Liver (tissue), 9 donors: Measurements from ENCODE around the gene SPATA13. TPM values are rescaled to one million over a fixed set of nuclear protein-coding genes. Genes with fewer than 3 reads are reported as not detected.

Source experiments
- DNase-seq: peaks from one replicate; pipeline ENCODE4 v3.0.0-alpha.2; 2017; ENCODE audit warnings: low spot score
- H3K27ac ChIP-seq, 2 donors: one replicate each; pipeline ENCODE4 v1.7.0; 2013; ENCODE audit warnings: inconsistent platforms in 2 of 2, low read length in 2 of 2, control low read depth in 1 of 2, low read depth in 1 of 2, mild to moderate bottlenecking in 1 of 2
- H3K27me3 ChIP-seq, 4 donors: one replicate each; pipeline versions ENCODE4 v1.6.1 to v1.7.0; 2013; ENCODE audit warnings: low read length in 3 of 4, inconsistent platforms in 1 of 4, mild to moderate bottlenecking in 1 of 4, moderate library complexity in 1 of 4; ENCODE audit not compliant: control insufficient read depth in 4 of 4, insufficient read depth in 4 of 4
- H3K36me3 ChIP-seq, 4 donors: one replicate each; pipeline versions ENCODE4 v1.6.1 to v1.7.0; 2013; ENCODE audit warnings: low read length in 3 of 4, mild to moderate bottlenecking in 3 of 4, low read depth in 1 of 4, moderate library complexity in 1 of 4; ENCODE audit not compliant: control insufficient read depth in 4 of 4, insufficient read depth in 3 of 4
- H3K4me1 ChIP-seq, 4 donors: one replicate each; pipeline versions ENCODE4 v1.6.1 to v1.7.0; 2013; ENCODE audit warnings: low read length in 3 of 4, mild to moderate bottlenecking in 3 of 4, moderate library complexity in 1 of 4; ENCODE audit not compliant: control insufficient read depth in 4 of 4, insufficient read depth in 4 of 4
- H3K4me3 ChIP-seq, 3 donors: one replicate each; pipeline versions ENCODE4 v1.6.1 to v1.7.0; 2013; ENCODE audit warnings: low read length in 3 of 3, control low read depth in 1 of 3, low read depth in 1 of 3, mild to moderate bottlenecking in 1 of 3
- H3K9ac ChIP-seq, 2 donors: one replicate each; pipeline ENCODE4 v1.7.0; 2013; ENCODE audit warnings: low read length in 2 of 2, mild to moderate bottlenecking in 2 of 2, moderate library complexity in 2 of 2, control low read depth in 1 of 2, low read depth in 1 of 2
- H3K9me3 ChIP-seq, 4 donors: one replicate each; pipeline versions ENCODE4 v1.6.1 to v1.7.0; 2013; ENCODE audit warnings: low read length in 3 of 4; ENCODE audit not compliant: control insufficient read depth in 4 of 4
- ATF3 ChIP-seq: IDR thresholded peaks from 2 replicates; pipeline ENCODE4 v1.6.1; 2016; ENCODE audit warnings: antibody characterized with exemption
- CTCF ChIP-seq: fragments of 150-350 bp; IDR thresholded peaks from 2 replicates; pipeline ENCODE4 v1.5.1; 2017; ENCODE audit warnings: improper control_type of control experiment, low read depth, low read length; ENCODE audit not compliant: missing input control
- EGR1 ChIP-seq, 2 donors: IDR thresholded peaks; 2 replicates each; pipeline ENCODE4 v1.6.1; 2016 to 2018; ENCODE audit warnings: antibody characterized with exemption in 2 of 2, low read depth in 2 of 2
- FOXA1 ChIP-seq: IDR thresholded peaks from 2 replicates; pipeline ENCODE4 v1.6.1; 2016; ENCODE audit warnings: antibody characterized with exemption
- FOXA2 ChIP-seq: IDR thresholded peaks from 2 replicates; pipeline ENCODE4 v1.6.1; 2016; ENCODE audit warnings: antibody characterized with exemption
- GABPA ChIP-seq, 2 donors: IDR thresholded peaks in 1 of 2; conservative IDR thresholded peaks in 1 of 2; 2 replicates each; pipeline ENCODE4 v1.6.1; 2016; ENCODE audit warnings: antibody characterized with exemption in 2 of 2, mild to moderate bottlenecking in 1 of 2, moderate library complexity in 1 of 2
- HNF4A ChIP-seq, 2 donors: conservative IDR thresholded peaks; 2 replicates each; pipeline ENCODE4 v1.6.1; 2016; ENCODE audit warnings: antibody characterized with exemption in 2 of 2, mild to moderate bottlenecking in 2 of 2
- HNF4G ChIP-seq: IDR thresholded peaks from 2 replicates; pipeline ENCODE4 v1.6.1; 2016; ENCODE audit warnings: antibody characterized with exemption
- JUND ChIP-seq, 2 donors: IDR thresholded peaks; 2 replicates each; pipeline ENCODE4 v1.6.1; 2016; ENCODE audit warnings: antibody characterized with exemption in 2 of 2
- MAX ChIP-seq: IDR thresholded peaks from 2 replicates; pipeline ENCODE4 v1.6.1; 2016; ENCODE audit warnings: antibody characterized with exemption
- NR2F2 ChIP-seq: IDR thresholded peaks from 2 replicates; pipeline ENCODE4 v1.6.1; 2016; ENCODE audit warnings: antibody characterized with exemption
- RAD21 ChIP-seq, 2 donors: IDR thresholded peaks; 2 replicates each; pipeline ENCODE4 v1.6.1; 2016; ENCODE audit warnings: antibody characterized with exemption in 2 of 2, mild to moderate bottlenecking in 2 of 2
- REST ChIP-seq: IDR thresholded peaks from 2 replicates; pipeline ENCODE4 v1.6.1; 2016; ENCODE audit warnings: antibody characterized with exemption, mild to moderate bottlenecking
- RXRA ChIP-seq, 2 donors: IDR thresholded peaks; 2 replicates each; pipeline ENCODE4 v1.6.1; 2017 to 2018; ENCODE audit warnings: antibody characterized with exemption in 2 of 2, mild to moderate bottlenecking in 1 of 2
- SP1 ChIP-seq: IDR thresholded peaks from 2 replicates; pipeline ENCODE4 v1.6.1; 2018; ENCODE audit warnings: antibody characterized with exemption, mild to moderate bottlenecking
- TAF1 ChIP-seq: conservative IDR thresholded peaks from 2 replicates; pipeline ENCODE4 v1.6.1; 2016; ENCODE audit warnings: antibody characterized with exemption, mild to moderate bottlenecking
- YY1 ChIP-seq: IDR thresholded peaks from 2 replicates; pipeline ENCODE4 v1.6.1; 2016; ENCODE audit warnings: antibody characterized with exemption, mild to moderate bottlenecking
- WGBS: extraction: QIAGEN DNeasy Blood & Tissue Kit; methylation state at CpG from one replicate; pipeline ENCODE4 v1.1.7; 2013; 5-methylcytosine and 5-hydroxymethylcytosine counted together
- polyA plus RNA-seq, 2 donors: library from polyadenylated mRNA; stranded (reverse) in 1 of 2; unstranded in 1 of 2; fragments of 200-250 nt in 1 of 2; fragments of >200 nt in 1 of 2; fragmentation: Nextera tagmentation in 1 of 2; extraction: Ambion mirVana in 1 of 2; gene quantifications; one replicate each; pipeline versions ENCODE4 v1.2.1 to v1.2.3, GENCODE V29; 2013 to 2015
- total RNA-seq, 2 donors: library from RNA; depleted of rRNA; stranded (reverse); fragments of >200 nt; gene quantifications; one replicate each; pipeline ENCODE4 v1.2.3, GENCODE V29; 2014
- TF ChIP-seq, protein P1 (sequence below): IDR thresholded peaks from 2 replicates; pipeline ENCODE4 v1.6.1; 2016; ENCODE audit warnings: antibody characterized with exemption
- donor health status: healthy.
- donor health status: healthy.
- donor health status: healthy.
- donor health status: healthy.
- donor health status: healthy.

Gene SPATA13
- total and polyA plus RNA-seq, 4 donors = 10.0 to 57.6 (median 20.4) TPM

DNA sequence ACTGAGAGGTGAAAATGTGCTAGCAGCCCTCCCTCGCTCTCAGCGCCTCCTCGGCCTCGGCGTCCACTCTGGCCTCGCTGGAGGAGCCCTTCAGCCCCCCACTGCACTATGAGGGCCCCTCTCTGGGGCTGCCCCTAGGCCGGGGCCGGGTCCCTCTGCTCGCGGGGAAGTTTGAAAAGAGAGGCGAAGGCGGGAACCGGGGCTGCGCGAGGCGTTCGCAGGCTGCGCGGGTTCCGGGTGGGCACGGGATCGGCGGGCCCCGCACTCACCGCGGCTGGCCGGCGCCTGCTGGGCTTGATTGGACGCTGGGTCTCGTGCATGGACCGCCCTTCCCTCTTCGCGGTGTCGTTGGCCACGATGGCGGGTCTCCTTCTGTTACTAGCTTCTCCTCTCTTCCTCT lies 178.2 kb downstream of the SPATA13 start:
- H3K4me1 ChIP-seq = no peaks in the 10 kb centered on the region
- H3K9me3 ChIP-seq = no peaks in the 10 kb centered on the region
- TF ChIP-seq RXRA (IDR thresholded peaks at IDR 0.05) (no peak), GABPA (IDR thresholded peaks at IDR 0.05 in 1 of 2, conservative IDR thresholded peaks at IDR 0.05 in 1 of 2) (no peak), CTCF (no peak), NR2F2 (no peak), FOXA2 (no peak), ATF3 (no peak), HNF4A (conservative IDR thresholded peaks at IDR 0.05) (no peak), MAX (no peak), EGR1 (IDR thresholded peaks at IDR 0.05; ENCODE audit: low read depth in 2 of 2) (no peak), TAF1 (no peak), YY1 (no peak), REST (no peak), SP1 (no peak), FOXA1 (no peak), RAD21 (IDR thresholded peaks at IDR 0.05) (no peak), HNF4G (no peak), JUND (IDR thresholded peaks at IDR 0.05) (no peak)
- TF ChIP-seq, protein P1, sequence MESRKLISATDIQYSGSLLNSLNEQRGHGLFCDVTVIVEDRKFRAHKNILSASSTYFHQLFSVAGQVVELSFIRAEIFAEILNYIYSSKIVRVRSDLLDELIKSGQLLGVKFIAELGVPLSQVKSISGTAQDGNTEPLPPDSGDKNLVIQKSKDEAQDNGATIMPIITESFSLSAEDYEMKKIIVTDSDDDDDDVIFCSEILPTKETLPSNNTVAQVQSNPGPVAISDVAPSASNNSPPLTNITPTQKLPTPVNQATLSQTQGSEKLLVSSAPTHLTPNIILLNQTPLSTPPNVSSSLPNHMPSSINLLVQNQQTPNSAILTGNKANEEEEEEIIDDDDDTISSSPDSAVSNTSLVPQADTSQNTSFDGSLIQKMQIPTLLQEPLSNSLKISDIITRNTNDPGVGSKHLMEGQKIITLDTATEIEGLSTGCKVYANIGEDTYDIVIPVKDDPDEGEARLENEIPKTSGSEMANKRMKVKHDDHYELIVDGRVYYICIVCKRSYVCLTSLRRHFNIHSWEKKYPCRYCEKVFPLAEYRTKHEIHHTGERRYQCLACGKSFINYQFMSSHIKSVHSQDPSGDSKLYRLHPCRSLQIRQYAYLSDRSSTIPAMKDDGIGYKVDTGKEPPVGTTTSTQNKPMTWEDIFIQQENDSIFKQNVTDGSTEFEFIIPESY = no peak
- WGBS = 94% methylated on average over 36 of the region's 36 CpGs
- no peak overlapping the region for H3K9ac ChIP-seq
- no peak for DNase-seq
- H3K4me3 ChIP-seq = no peak overlapping the region
- H3K27ac ChIP-seq = no peak overlapping the region
- H3K27me3 ChIP-seq = peaks cover 0 to 3% (median 0%) of the 10 kb centered on the region in 4 donors
- H3K36me3 ChIP-seq = no peaks in the 10 kb centered on the region
